Epithelial cell of proximal tubule (primary cell): ENCODE results near the gene DDN. TPM values are rescaled to one million over a fixed set of nuclear protein-coding genes. Genes with fewer than 3 reads are reported as not detected.

Source experiments
- DNase-seq: peaks from one replicate; pipeline ENCODE4 v3.0.0-alpha.2; 2011; ENCODE audit warnings: low read depth
- H3K4me3 ChIP-seq: 2 replicates; pipeline ENCODE4 v1.5.1; 2011; ENCODE audit warnings: low read depth, mild to moderate bottlenecking, low read length
- total RNA-seq: library from RNA; depleted of rRNA; stranded (reverse); fragments of >200 nt; gene quantifications from 2 replicates; pipeline ENCODE4 v1.2.3, GENCODE V29; 2015
- TF ChIP-seq, protein P1 (sequence below): conservative IDR thresholded peaks from 2 replicates; pipeline ENCODE4 v1.5.1; 2012; ENCODE audit warnings: low read depth, mild to moderate bottlenecking, low read length

The DDN gene
- total RNA-seq, 1 donor from 2014 or later, result 0.29 TPM

DNA sequence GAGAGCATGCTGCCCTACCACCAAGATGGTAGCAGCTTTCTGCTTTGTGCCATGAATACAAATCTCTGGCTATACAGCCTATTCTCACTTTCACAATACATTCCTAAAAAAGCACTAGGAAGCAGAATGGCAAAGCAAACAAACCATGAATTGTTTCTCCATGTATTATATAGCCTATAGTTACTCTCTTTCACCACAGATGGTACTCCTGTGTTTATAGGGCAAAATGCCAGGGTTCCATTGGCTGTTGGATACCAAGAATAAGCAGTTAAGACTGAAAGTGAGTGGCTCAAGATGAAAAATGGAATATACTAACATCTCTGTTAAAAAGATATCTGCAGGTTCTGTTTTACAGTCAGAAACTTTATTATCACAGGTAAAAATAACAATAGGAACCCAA is 53.0 kb downstream of the DDN start:
- TF ChIP-seq, protein P1, sequence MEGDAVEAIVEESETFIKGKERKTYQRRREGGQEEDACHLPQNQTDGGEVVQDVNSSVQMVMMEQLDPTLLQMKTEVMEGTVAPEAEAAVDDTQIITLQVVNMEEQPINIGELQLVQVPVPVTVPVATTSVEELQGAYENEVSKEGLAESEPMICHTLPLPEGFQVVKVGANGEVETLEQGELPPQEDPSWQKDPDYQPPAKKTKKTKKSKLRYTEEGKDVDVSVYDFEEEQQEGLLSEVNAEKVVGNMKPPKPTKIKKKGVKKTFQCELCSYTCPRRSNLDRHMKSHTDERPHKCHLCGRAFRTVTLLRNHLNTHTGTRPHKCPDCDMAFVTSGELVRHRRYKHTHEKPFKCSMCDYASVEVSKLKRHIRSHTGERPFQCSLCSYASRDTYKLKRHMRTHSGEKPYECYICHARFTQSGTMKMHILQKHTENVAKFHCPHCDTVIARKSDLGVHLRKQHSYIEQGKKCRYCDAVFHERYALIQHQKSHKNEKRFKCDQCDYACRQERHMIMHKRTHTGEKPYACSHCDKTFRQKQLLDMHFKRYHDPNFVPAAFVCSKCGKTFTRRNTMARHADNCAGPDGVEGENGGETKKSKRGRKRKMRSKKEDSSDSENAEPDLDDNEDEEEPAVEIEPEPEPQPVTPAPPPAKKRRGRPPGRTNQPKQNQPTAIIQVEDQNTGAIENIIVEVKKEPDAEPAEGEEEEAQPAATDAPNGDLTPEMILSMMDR, result no peak
- H3K4me3 ChIP-seq, result no peak overlapping the region
- DNase-seq, result no peak

Other genes starting within 250 kb of the DDN start
- 13.5 and 21.6 TPM in 2 replicates for gene ADCY6, start 210.3 kb downstream of the DDN start, total RNA-seq
- 19.6 and 32.6 TPM in 2 replicates for gene CACNB3, start 180.9 kb downstream of the DDN start, total RNA-seq
- 84.0 and 90.8 TPM in 2 replicates for gene DDX23, start 147.2 kb downstream of the DDN start, total RNA-seq
- gene RND1, start 133.5 kb downstream of the DDN start, total RNA-seq, result 3.3 and 8.9 TPM in 2 replicates
- gene FKBP11, start 73.9 kb downstream of the DDN start, total RNA-seq, result 21.0 and 21.8 TPM in 2 replicates
- gene ARF3, start 41.9 kb downstream of the DDN start, total RNA-seq, result 62.8 and 108 TPM in 2 replicates
- gene WNT10B, start 27.6 kb downstream of the DDN start, total RNA-seq, result not detected in 2 replicates
- gene WNT1, start 21.1 kb downstream of the DDN start, total RNA-seq, result not detected in 2 replicates
- 50.7 and 68.5 TPM in 2 replicates for gene PRKAG1, start 19.4 kb upstream of the DDN start, total RNA-seq
- gene KMT2D, start 61.4 kb upstream of the DDN start, total RNA-seq, result 16.6 and 17.2 TPM in 2 replicates
- 1.6 and 2.3 TPM in 2 replicates for gene RHEBL1, start 70.6 kb upstream of the DDN start, total RNA-seq
- gene DHH, start 95.4 kb upstream of the DDN start, total RNA-seq, result 0.14 and 0.52 TPM in 2 replicates
- 21.8 and 37.8 TPM in 2 replicates for gene LMBR1L, start 111.5 kb upstream of the DDN start, total RNA-seq
- 2,565 and 4,770 TPM in 2 replicates for gene TUBA1B, start 132.0 kb upstream of the DDN start, total RNA-seq
- 929 and 1,025 TPM in 2 replicates for gene TUBA1A, start 189.7 kb upstream of the DDN start, total RNA-seq